GM13977 (cell line): Measurements from ENCODE around the gene STX4.

Experiments used
- DNase-seq: peaks from one replicate; pipeline ENCODE4 v3.0.0; 2012; ENCODE audit warnings: low spot score
- CTCF ChIP-seq: IDR thresholded peaks from 2 replicates; pipeline ENCODE4 v1.5.1; 2012; ENCODE audit warnings: mild to moderate bottlenecking, control low read depth; ENCODE audit not compliant: insufficient read depth; ENCODE audit errors: extremely low read depth, missing control alignments
- in situ Hi-C: fragments of 300-500 bp; cut with MboI; formaldehyde crosslinking; loops from one replicate; pipeline ENCODE4 v1.12.0; 2022; ENCODE audit warnings: low sequenced_read_pairs, low pct_unique_long_range_greater_than_20kb, mixed read lengths, inconsistent platforms; ENCODE audit not compliant: unreplicated experiment

STX4 gene

GRCh38 chr16:31085411-31085810 is 52.1 kb downstream of the STX4 start:
- no peak for DNase-seq
- no peak for TF ChIP-seq CTCF
- in situ Hi-C loops: no loop called here

DNA sequence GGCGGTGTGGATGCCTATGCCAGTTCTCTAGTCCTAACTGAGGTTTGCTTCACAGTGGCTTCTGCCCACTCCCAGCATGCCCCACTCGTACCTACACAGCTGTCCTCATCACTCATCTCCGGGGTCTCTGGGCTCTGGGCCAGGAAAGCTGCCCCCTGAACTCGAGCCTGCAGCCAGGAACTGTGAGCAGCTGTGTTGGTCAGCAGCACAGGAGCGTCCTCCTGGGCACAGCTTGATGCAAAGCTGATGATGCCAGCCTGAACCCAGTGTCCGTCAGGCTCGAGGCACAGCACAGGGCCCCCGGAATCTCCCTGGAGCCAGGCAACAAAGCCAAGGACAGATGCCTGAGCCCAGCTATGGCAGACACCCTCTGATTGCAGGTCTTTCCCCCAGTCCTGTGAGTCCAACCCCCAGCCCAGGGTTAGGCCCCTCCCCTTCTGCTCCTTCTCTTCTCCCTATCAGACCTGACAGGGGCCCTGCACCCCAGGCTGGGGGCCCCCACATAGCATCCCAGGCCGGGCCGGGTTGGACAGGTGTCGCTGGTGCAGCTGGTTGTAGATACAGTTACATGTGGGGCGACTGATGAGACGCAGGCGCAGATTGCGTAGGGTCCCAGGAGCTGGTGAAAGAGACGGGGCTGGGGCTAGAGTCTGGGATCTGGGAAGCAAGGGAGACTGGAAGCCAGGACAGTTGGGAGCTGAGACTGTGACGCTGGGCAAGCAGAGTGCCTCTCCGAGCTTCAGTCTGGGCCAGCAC is 52.7 kb downstream of the STX4 start:
- no peak for TF ChIP-seq CTCF
- DNase-seq: no peak
- in situ Hi-C loops: no loop called here

GRCh38 chr16:31086629-31086906 is 53.2 kb downstream of the STX4 start:
- no peak for DNase-seq
- no peak for TF ChIP-seq CTCF
- in situ Hi-C loops: no loop called here

DNA sequence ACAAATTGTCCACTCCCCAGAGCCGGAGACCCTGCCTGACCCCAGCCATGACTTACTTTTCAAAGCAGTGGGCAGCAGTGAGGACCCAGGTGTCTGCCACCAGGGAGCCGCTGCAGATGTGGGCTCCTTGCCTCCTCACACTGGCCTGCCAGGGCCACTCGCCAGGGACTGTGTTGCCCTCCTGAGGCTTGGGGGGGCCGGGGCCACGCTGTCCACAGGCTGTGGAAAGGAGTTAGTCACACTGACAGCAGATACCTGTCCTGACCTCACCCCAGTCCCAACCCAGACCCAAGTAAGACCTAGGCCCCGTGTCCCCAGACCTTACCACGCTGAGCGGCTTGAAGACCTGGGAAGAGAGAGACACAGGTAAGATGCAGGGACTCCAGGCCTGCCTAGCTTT is 54.1 kb downstream of the STX4 start:
- no peak for DNase-seq
- TF ChIP-seq CTCF: no peak
- in situ Hi-C loops: no loop called here

GRCh38 chr16:31087971-31088370 is 54.6 kb downstream of the STX4 start:
- DNase-seq: no peak
- TF ChIP-seq CTCF: no peak
- in situ Hi-C loops: no loop called here

- TF ChIP-seq CTCF: no peak
- in situ Hi-C loops: no loop called here
- no peak for DNase-seq
Measured at GRCh38 chr16:31088459-31089183, 55.3 kb downstream of the STX4 start, which contains the start of gene PRSS53. TSS of gene PRSS53 (minus strand) at chr16:31088943. CDS start at chr16:31088809, 134 bp downstream.
